Left ventricle myocardium inferior (tissue), 1 donor: ENCODE data around the gene IGSF22. TPM values are rescaled to one million over a fixed set of nuclear protein-coding genes. Genes with fewer than 3 reads are reported as not detected.

ENCODE experiments used
- DNase-seq: peaks from one replicate; pipeline ENCODE4 v3.0.0-alpha.2; 2020
- H3K27ac ChIP-seq: fragments of 200-600 bp; replicated peaks from 2 replicates; pipeline ENCODE4 v1.8.0; 2021
- H3K27me3 ChIP-seq: fragments of 200-600 bp; 2 replicates; pipeline ENCODE4 v1.8.0; 2021; ENCODE audit warnings: low read depth
- H3K36me3 ChIP-seq: fragments of 200-600 bp; 2 replicates; pipeline ENCODE4 v1.8.0; 2021
- H3K4me1 ChIP-seq: fragments of 200-600 bp; 2 replicates; pipeline ENCODE4 v1.8.0; 2021
- H3K4me3 ChIP-seq: fragments of 200-600 bp; 2 replicates; pipeline ENCODE4 v1.8.0; 2021; ENCODE audit warnings: mild to moderate bottlenecking, moderate library complexity
- H3K9me3 ChIP-seq: fragments of 200-600 bp; replicated peaks from 2 replicates; pipeline ENCODE4 v1.8.0; 2021
- intact Hi-C: fragments of 100-400 bp; cut with micrococcal nuclease; formaldehyde crosslinking; loops from one replicate; pipeline ENCODE4 v1.11.0; 2022
- total RNA-seq: library from RNA; stranded (reverse); fragmentation: NEBNext Ultra II Directional; extraction: Animal tissue kit (Norgen Biotek cat#: 25700); gene quantifications from one replicate; pipeline ENCODE4 v1.2.1, GENCODE V29; 2021
- TF ChIP-seq, protein P1 (sequence below): fragments of 200-600 bp; IDR thresholded peaks from 2 replicates; pipeline ENCODE4 v1.8.0; 2021; ENCODE audit warnings: antibody characterized with exemption, mild to moderate bottlenecking, borderline replicate concordance
- donor health status: DM: no; HTN: yes; CAD: no; lungs with severe emphysema.

The IGSF22 gene
- total RNA-seq, 1 donor from 2014 or later, result 0.49 TPM

DNA sequence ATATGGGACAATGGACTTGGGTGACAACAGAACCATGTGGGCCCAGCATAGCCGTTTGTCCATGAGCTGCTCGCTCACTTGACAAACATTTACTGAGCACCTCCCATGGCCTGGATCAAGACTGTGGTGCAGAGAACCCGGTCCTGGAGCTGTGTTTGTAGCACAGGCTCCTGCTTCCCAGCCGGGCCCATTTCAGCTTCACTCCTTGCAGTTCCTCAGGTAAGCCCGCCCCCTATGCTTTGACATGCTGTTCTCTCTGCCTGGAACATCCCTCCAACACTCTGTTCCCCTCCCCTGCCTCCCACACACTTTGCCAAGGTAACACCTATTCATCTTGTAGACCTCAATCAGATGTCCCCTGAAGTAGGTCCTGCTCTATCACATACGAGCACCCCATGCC is 19.3 kb upstream of the IGSF22 start:
- intact Hi-C loops, result no loop called here
- Histone ChIP-seq H3K27me3 (no peaks in the 10 kb centered on the region), H3K4me1 (no peaks in the 10 kb centered on the region), H3K9me3 (no peaks in the 10 kb centered on the region), H3K36me3 (no peaks in the 10 kb centered on the region), H3K4me3 (no peak overlapping the region), H3K27ac (no peak overlapping the region)
- TF ChIP-seq, protein P1, sequence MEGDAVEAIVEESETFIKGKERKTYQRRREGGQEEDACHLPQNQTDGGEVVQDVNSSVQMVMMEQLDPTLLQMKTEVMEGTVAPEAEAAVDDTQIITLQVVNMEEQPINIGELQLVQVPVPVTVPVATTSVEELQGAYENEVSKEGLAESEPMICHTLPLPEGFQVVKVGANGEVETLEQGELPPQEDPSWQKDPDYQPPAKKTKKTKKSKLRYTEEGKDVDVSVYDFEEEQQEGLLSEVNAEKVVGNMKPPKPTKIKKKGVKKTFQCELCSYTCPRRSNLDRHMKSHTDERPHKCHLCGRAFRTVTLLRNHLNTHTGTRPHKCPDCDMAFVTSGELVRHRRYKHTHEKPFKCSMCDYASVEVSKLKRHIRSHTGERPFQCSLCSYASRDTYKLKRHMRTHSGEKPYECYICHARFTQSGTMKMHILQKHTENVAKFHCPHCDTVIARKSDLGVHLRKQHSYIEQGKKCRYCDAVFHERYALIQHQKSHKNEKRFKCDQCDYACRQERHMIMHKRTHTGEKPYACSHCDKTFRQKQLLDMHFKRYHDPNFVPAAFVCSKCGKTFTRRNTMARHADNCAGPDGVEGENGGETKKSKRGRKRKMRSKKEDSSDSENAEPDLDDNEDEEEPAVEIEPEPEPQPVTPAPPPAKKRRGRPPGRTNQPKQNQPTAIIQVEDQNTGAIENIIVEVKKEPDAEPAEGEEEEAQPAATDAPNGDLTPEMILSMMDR, result no peak
- DNase-seq, result no peak

DNA sequence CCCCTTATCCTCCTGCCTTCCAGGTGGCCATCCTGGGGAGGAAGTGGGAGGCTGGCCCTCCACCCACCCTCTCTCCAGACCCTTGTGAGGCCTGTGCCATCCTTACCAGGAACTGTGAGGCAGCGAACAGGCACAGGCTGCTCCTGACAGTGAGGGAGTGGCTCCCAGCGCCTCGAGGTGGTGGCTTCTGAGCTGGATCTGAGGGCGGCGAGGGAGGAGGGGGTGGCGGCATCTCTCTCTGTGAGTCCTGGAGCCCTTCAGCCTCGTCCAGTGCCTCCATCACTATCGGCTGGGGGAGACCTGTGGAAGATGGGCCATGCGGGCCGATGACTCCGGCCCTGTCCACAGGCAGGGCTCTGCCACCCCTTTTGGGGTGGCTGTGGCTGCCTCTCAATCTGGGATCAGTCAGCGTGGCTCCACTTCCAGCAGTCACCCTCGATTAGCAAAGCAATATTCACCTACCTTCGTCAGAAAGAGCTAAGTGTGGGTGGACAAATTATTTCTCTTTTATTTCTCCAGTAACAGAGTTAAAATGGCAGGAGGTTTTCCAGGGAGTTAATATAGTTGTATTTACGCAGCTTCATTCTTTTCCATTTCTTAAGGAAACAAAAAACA is 18.0 kb upstream of the IGSF22 start:
- no peaks in the 10 kb centered on the region for H3K9me3 ChIP-seq
- no peaks in the 10 kb centered on the region for H3K4me1 ChIP-seq
- no peaks in the 10 kb centered on the region for H3K36me3 ChIP-seq
- intact Hi-C loops, result no loop called here
- TF ChIP-seq, protein P1, result no peak
- DNase-seq, result no peak
- H3K4me3 ChIP-seq, result no peak overlapping the region
- H3K27ac ChIP-seq, result no peak overlapping the region
- H3K27me3 ChIP-seq, result peaks cover 5% of the 10 kb centered on the region

DNA sequence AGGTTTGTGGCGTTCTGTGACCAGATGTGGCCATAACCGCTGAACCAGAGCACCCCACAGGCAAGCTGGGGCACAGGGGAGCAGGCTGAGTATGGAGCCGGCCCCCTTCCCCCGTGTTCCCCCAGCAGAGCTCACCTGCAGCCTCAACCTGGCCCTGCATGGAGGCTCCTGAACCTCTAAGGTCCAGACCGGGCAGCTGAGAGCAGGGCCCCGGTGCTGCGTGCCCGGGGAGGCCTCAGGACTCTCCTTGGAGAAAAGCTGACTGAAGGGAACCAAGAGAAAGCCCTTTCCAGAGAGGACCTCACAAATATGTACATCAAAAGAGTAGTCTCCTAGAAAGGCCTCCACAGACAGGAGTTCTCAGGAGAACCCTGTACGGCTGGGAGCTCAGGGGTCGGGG is 17.4 kb upstream of the IGSF22 start:
- peaks cover 5% of the 10 kb centered on the region for H3K27me3 ChIP-seq
- TF ChIP-seq, protein P1, result no peak
- H3K9me3 ChIP-seq, result no peaks in the 10 kb centered on the region
- H3K4me3 ChIP-seq, result no peak overlapping the region
- no peak overlapping the region for H3K27ac ChIP-seq
- intact Hi-C loops, result no loop called here
- DNase-seq, result no peak
- H3K36me3 ChIP-seq, result no peaks in the 10 kb centered on the region
- no peaks in the 10 kb centered on the region for H3K4me1 ChIP-seq

DNA sequence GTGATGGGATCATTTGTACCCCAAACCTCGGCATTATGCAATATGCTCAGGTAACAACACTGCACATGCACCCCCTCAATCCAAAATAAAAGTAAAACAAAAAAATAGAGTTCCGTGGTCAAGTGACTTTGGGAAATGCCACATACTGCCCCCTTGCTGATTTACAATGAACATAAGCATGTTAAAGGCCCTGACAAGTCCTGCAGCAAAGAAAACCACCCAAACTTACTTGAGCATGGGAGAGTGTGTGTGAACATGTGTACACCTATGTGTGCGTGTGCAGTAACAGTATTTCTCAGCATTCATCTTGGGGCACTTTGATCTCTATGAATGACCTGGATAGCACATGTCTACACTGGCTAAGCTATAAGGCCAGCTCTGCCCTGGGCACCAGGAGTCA is 15.8 kb upstream of the IGSF22 start:
- H3K9me3 ChIP-seq, result no peaks in the 10 kb centered on the region
- no peaks in the 10 kb centered on the region for H3K36me3 ChIP-seq
- H3K27ac ChIP-seq, result no peak overlapping the region
- intact Hi-C loops, result no loop called here
- peaks cover 18% of the 10 kb centered on the region for H3K27me3 ChIP-seq
- H3K4me3 ChIP-seq, result no peak overlapping the region
- TF ChIP-seq, protein P1, result no peak
- DNase-seq, result no peak
- H3K4me1 ChIP-seq, result no peaks in the 10 kb centered on the region

DNA sequence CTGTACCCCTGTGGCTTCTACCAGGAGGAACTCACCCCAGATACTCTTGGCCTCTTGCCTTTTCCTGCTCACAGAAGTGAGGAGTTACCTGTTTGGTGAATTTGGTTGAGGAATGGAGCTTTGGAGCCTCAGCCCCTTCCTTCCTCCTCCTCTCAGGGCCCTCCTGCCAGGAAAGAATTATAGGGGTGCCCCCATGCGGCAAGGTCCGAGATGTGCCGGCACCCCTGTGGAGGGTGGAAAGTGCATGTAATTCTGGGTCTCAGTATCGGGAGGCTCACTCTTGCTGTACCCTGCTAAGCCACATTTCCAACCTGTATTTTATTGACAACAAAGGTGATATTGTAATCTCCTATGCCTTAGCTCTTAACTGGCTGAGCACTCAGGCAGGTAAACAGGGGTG is 13.7 kb upstream of the IGSF22 start:
- no peak for DNase-seq
- Histone ChIP-seq H3K27me3 (peaks cover 25% of the 10 kb centered on the region), H3K9me3 (no peaks in the 10 kb centered on the region), H3K36me3 (no peaks in the 10 kb centered on the region), H3K4me3 (no peak overlapping the region), H3K4me1 (no peaks in the 10 kb centered on the region), H3K27ac (no peak overlapping the region)
- intact Hi-C loops, result no loop called here
- TF ChIP-seq, protein P1, result no peak
